Stimulated activated CD8-positive, alpha-beta memory T cell treated with anti-CD3 and anti-CD28 coated beads, Interleukin-12 subunit alpha, Interleukin-12 subunit beta, amount 100 ng/mL, for 1 hour (primary cell): ENCODE data around the gene ENPP3.

ENCODE experiments used
- DNase-seq: peaks from one replicate; pipeline ENCODE4 v3.0.0-alpha.2; 2020; ENCODE audit warnings: low read depth

The ENPP3 gene

GRCh38 chr6:131765081-131765803, 128.1 kb downstream of the ENPP3 start:
- no peak for DNase-seq

- DNase-seq: no peak
These were observed 128.7 kb downstream of the ENPP3 start for GRCh38 chr6:131765804-131766135.

- DNase-seq: no peak
These were observed 129.5 kb downstream of the ENPP3 start for GRCh38 chr6:131766631-131767030.

- no peak for DNase-seq
These were observed 131.9 kb downstream of the ENPP3 start for GRCh38 chr6:131768964-131769363.

GRCh38 chr6:131769385-131770141, 132.5 kb downstream of the ENPP3 start:
- DNase-seq: no peak

- no peak for DNase-seq
These were observed 133.7 kb downstream of the ENPP3 start for GRCh38 chr6:131770776-131771175.

GRCh38 chr6:131773284-131773950, 136.3 kb downstream of the ENPP3 start:
- DNase-seq: no peak

- no peak for DNase-seq
These were observed 138.8 kb downstream of the ENPP3 start for GRCh38 chr6:131775886-131776285.

GRCh38 chr6:131776985-131777384, 139.9 kb downstream of the ENPP3 start:
- DNase-seq: no peak

- no peak for DNase-seq
These were observed 141.1 kb downstream of the ENPP3 start for GRCh38 chr6:131778169-131778568.

- no peak for DNase-seq
These were observed 142.2 kb downstream of the ENPP3 start for GRCh38 chr6:131779304-131779703.

- no peak for DNase-seq
These were observed 143.5 kb downstream of the ENPP3 start for GRCh38 chr6:131780600-131780999.

GRCh38 chr6:131781687-131782086, 144.6 kb downstream of the ENPP3 start:
- DNase-seq: no peak

- DNase-seq: no peak
These were observed 145.7 kb downstream of the ENPP3 start for GRCh38 chr6:131782764-131783163.

GRCh38 chr6:131784561-131784960, 147.5 kb downstream of the ENPP3 start:
- no peak for DNase-seq

GRCh38 chr6:131787079-131787478, 150.0 kb downstream of the ENPP3 start:
- no peak for DNase-seq

GRCh38 chr6:131787766-131788712, 150.9 kb downstream of the ENPP3 start:
- DNase-seq: no peak

- DNase-seq: no peak
These were observed 152.1 kb downstream of the ENPP3 start for GRCh38 chr6:131789219-131789618.

GRCh38 chr6:131791476-131791875, 154.4 kb downstream of the ENPP3 start:
- no peak for DNase-seq

- DNase-seq: no peak
These were observed 155.0 kb downstream of the ENPP3 start for GRCh38 chr6:131792091-131792496.

GRCh38 chr6:131795366-131795765, 158.3 kb downstream of the ENPP3 start:
- no peak for DNase-seq
